HEK293 (cell line): ENCODE results near the gene CNTNAP5.

Experiments
- CTCF ChIA-PET: fragments of 350-600 bp; formaldehyde crosslinking; extraction: SDS; loops from one replicate; lab custom pipeline; 2021; ENCODE audit warnings: antibody characterized with exemption; lab: Yijun Ruan, JAX
- POLR2A ChIA-PET: fragments of 300-600 bp; formaldehyde crosslinking; extraction: SDS; loops from one replicate; lab custom pipeline; 2020; ENCODE audit warnings: antibody characterized with exemption, inconsistent platforms; lab: Yijun Ruan, JAX
- H3K27ac ChIP-seq: fragments of 200-500 bp; sonication (Bioruptor generic); 2 replicates; pipeline ENCODE4 v1.5.1; 2014; ENCODE audit warnings: low read depth, low read length, control low read depth, inconsistent platforms; ENCODE audit errors: extremely low read depth
- H3K36me3 ChIP-seq, 2 experiments: fragments of 200-500 bp in 1 of 2; sonication (Bioruptor generic) in 1 of 2; 1 replicate in 1 of 2; 2 replicates in 1 of 2; pipeline ENCODE4 v1.5.1; 2014 to 2017; ENCODE audit warnings: inconsistent platforms in 2 of 2, low read length in 2 of 2; ENCODE audit not compliant: control insufficient read depth in 2 of 2, insufficient read depth in 1 of 2
- H3K4me1 ChIP-seq: fragments of 200-500 bp; sonication (Bioruptor generic); 2 replicates; pipeline ENCODE4 v1.5.1; 2014; ENCODE audit warnings: mild to moderate bottlenecking, low read length, inconsistent platforms; ENCODE audit not compliant: control insufficient read depth, insufficient read depth
- H3K4me3 ChIP-seq: 2 replicates; pipeline ENCODE4 v1.5.1; 2011; ENCODE audit warnings: low read depth, mild to moderate bottlenecking, control low read depth, low read length, moderate library complexity
- H3K9me3 ChIP-seq: fragments of 200-500 bp; sonication (Bioruptor generic); 2 replicates; pipeline ENCODE4 v1.5.1; 2014; ENCODE audit warnings: low read depth, low read length, inconsistent platforms; ENCODE audit not compliant: control insufficient read depth, insufficient read depth
- EGR2 ChIP-seq: fragments of 450-650 bp; formaldehyde crosslinking; IDR thresholded peaks from 2 replicates; pipeline ENCODE4 v1.5.1; 2016; ENCODE audit warnings: low read depth, missing biosample characterization, missing genetic modification characterization
- OSR2 ChIP-seq: fragments of 450-650 bp; formaldehyde crosslinking; IDR thresholded peaks from 2 replicates; pipeline ENCODE4 v1.5.1; 2016; ENCODE audit warnings: missing biosample characterization, missing genetic modification characterization
- PRDM1 ChIP-seq: fragments of 450-650 bp; formaldehyde crosslinking; IDR thresholded peaks from 2 replicates; pipeline ENCODE4; 2016; ENCODE audit warnings: missing biosample characterization, missing genetic modification characterization
- ZIC2 ChIP-seq: fragments of 450-650 bp; formaldehyde crosslinking; IDR thresholded peaks from 2 replicates; pipeline ENCODE4 v1.5.1; 2016; ENCODE audit warnings: missing biosample characterization, missing genetic modification characterization
- ZNF23 ChIP-seq: fragments of 450-650 bp; formaldehyde crosslinking; IDR thresholded peaks from 2 replicates; pipeline ENCODE4 v1.5.1; 2016; ENCODE audit warnings: missing biosample characterization, missing genetic modification characterization, borderline replicate concordance
- ZNF292 ChIP-seq: fragments of 450-650 bp; formaldehyde crosslinking; IDR thresholded peaks from 2 replicates; pipeline ENCODE4 v1.5.1; 2016; ENCODE audit warnings: low read depth, missing biosample characterization, missing genetic modification characterization, borderline replicate concordance
- ZNF354C ChIP-seq: fragments of 450-650 bp; formaldehyde crosslinking; IDR thresholded peaks from 2 replicates; pipeline ENCODE4 v1.5.1; 2016; ENCODE audit warnings: missing biosample characterization, missing genetic modification characterization, low read depth, borderline replicate concordance
- ZNF404 ChIP-seq: fragments of 450-650 bp; formaldehyde crosslinking; IDR thresholded peaks from 2 replicates; pipeline ENCODE4 v1.5.1; 2017; ENCODE audit warnings: missing biosample characterization, missing genetic modification characterization
- ZNF549 ChIP-seq: fragments of 450-650 bp; IDR thresholded peaks from 2 replicates; pipeline ENCODE4 v1.5.1; 2018; ENCODE audit warnings: missing biosample characterization, missing genetic modification characterization, mild to moderate bottlenecking, inconsistent platforms, moderate library complexity
- ZNF777 ChIP-seq: fragments of 450-650 bp; formaldehyde crosslinking; IDR thresholded peaks from 2 replicates; pipeline ENCODE4 v1.5.1; 2017; ENCODE audit warnings: missing biosample characterization, missing genetic modification characterization, borderline replicate concordance
- ZNF785 ChIP-seq: fragments of 450-650 bp; formaldehyde crosslinking; IDR thresholded peaks from 2 replicates; pipeline ENCODE4 v1.5.1; 2016; ENCODE audit warnings: missing biosample characterization, missing genetic modification characterization
- ZSCAN23 ChIP-seq: fragments of 450-650 bp; formaldehyde crosslinking; IDR thresholded peaks from 2 replicates; pipeline ENCODE4 v1.5.1; 2016; ENCODE audit warnings: missing biosample characterization, missing genetic modification characterization
- ZXDB ChIP-seq: fragments of 450-650 bp; formaldehyde crosslinking; IDR thresholded peaks from 2 replicates; pipeline ENCODE4 v1.5.1; 2016; ENCODE audit warnings: missing biosample characterization, missing genetic modification characterization
- TF ChIP-seq, protein P1 (sequence below): fragments of 450-650 bp; formaldehyde crosslinking; IDR thresholded peaks from 2 replicates; pipeline ENCODE4 v1.5.1; 2016; ENCODE audit warnings: missing biosample characterization, missing genetic modification characterization, borderline replicate concordance
- TF ChIP-seq, protein P2 (sequence below): fragments of 450-650 bp; formaldehyde crosslinking; IDR thresholded peaks from 2 replicates; pipeline ENCODE4 v1.5.1; 2016; ENCODE audit warnings: missing biosample characterization, missing genetic modification characterization
- TF ChIP-seq, protein P3 (sequence below): fragments of 450-650 bp; formaldehyde crosslinking; IDR thresholded peaks from 2 replicates; pipeline ENCODE4 v1.5.1; 2016; ENCODE audit warnings: missing biosample characterization, missing genetic modification characterization
- TF ChIP-seq, protein P4 (sequence below): fragments of 450-650 bp; formaldehyde crosslinking; IDR thresholded peaks from 2 replicates; pipeline ENCODE4 v1.5.1; 2017; ENCODE audit warnings: missing biosample characterization, missing genetic modification characterization
- TF ChIP-seq, protein P5 (sequence below): fragments of 450-650 bp; formaldehyde crosslinking; IDR thresholded peaks from 2 replicates; pipeline ENCODE4 v1.5.1; 2016; ENCODE audit warnings: missing biosample characterization, missing genetic modification characterization

The CNTNAP5 gene

DNA sequence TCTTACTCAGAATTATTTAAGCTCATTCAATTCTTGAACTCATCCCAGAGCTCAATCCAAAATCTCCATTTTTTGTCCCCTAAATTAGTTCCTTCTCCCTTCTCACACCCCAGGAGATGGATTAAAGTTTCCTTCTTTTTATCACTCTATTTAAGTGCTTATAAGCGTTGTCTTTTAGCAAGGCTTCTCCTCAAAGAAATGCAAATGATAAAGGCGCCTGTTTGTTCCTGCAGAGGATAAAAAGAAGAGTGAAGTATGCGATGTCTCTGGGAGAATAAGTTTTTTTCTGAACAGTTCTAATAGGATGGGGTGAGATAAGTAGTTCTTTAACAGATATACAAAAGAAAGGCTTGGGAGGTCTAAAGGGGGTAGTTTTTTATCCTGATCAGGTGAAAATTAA is 303.3 kb downstream of the CNTNAP5 start:
- CTCF ChIA-PET = no interaction called here
- H3K4me1 ChIP-seq = no peaks in the 10 kb centered on the region
- H3K27ac ChIP-seq = no peak overlapping the region
- no peaks in the 10 kb centered on the region for H3K36me3 ChIP-seq
- POLR2A ChIA-PET = no interaction called here
- H3K4me3 ChIP-seq = no peak overlapping the region
- H3K9me3 ChIP-seq = no peaks in the 10 kb centered on the region
- TF ChIP-seq ZNF354C (tag by site-specific recombination) (no peak), ZXDB (tag by site-specific recombination) (no peak), EGR2 (tag by site-specific recombination) (no peak), ZNF404 (tag by site-specific recombination) (no peak), OSR2 (tag by site-specific recombination) (no peak), ZNF292 (tag by site-specific recombination) (no peak), ZNF23 (tag by site-specific recombination) (no peak), ZNF785 (tag by site-specific recombination) (no peak), ZIC2 (tag by site-specific recombination) (no peak), ZNF549 (tag by site-specific recombination) (no peak), ZSCAN23 (tag by site-specific recombination) (no peak), PRDM1 (tag by site-specific recombination) (no peak), ZNF777 (tag by site-specific recombination) (no peak)
- TF ChIP-seq, protein P1, sequence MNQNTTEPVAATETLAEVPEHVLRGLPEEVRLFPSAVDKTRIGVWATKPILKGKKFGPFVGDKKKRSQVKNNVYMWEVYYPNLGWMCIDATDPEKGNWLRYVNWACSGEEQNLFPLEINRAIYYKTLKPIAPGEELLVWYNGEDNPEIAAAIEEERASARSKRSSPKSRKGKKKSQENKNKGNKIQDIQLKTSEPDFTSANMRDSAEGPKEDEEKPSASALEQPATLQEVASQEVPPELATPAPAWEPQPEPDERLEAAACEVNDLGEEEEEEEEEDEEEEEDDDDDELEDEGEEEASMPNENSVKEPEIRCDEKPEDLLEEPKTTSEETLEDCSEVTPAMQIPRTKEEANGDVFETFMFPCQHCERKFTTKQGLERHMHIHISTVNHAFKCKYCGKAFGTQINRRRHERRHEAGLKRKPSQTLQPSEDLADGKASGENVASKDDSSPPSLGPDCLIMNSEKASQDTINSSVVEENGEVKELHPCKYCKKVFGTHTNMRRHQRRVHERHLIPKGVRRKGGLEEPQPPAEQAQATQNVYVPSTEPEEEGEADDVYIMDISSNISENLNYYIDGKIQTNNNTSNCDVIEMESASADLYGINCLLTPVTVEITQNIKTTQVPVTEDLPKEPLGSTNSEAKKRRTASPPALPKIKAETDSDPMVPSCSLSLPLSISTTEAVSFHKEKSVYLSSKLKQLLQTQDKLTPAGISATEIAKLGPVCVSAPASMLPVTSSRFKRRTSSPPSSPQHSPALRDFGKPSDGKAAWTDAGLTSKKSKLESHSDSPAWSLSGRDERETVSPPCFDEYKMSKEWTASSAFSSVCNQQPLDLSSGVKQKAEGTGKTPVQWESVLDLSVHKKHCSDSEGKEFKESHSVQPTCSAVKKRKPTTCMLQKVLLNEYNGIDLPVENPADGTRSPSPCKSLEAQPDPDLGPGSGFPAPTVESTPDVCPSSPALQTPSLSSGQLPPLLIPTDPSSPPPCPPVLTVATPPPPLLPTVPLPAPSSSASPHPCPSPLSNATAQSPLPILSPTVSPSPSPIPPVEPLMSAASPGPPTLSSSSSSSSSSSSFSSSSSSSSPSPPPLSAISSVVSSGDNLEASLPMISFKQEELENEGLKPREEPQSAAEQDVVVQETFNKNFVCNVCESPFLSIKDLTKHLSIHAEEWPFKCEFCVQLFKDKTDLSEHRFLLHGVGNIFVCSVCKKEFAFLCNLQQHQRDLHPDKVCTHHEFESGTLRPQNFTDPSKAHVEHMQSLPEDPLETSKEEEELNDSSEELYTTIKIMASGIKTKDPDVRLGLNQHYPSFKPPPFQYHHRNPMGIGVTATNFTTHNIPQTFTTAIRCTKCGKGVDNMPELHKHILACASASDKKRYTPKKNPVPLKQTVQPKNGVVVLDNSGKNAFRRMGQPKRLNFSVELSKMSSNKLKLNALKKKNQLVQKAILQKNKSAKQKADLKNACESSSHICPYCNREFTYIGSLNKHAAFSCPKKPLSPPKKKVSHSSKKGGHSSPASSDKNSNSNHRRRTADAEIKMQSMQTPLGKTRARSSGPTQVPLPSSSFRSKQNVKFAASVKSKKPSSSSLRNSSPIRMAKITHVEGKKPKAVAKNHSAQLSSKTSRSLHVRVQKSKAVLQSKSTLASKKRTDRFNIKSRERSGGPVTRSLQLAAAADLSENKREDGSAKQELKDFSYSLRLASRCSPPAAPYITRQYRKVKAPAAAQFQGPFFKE = no peak
- TF ChIP-seq, protein P2, sequence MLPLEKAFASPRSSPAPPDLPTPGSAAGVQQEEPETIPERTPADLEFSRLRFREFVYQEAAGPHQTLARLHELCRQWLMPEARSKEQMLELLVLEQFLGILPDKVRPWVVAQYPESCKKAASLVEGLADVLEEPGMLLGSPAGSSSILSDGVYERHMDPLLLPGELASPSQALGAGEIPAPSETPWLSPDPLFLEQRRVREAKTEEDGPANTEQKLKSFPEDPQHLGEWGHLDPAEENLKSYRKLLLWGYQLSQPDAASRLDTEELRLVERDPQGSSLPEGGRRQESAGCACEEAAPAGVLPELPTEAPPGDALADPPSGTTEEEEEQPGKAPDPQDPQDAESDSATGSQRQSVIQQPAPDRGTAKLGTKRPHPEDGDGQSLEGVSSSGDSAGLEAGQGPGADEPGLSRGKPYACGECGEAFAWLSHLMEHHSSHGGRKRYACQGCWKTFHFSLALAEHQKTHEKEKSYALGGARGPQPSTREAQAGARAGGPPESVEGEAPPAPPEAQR (tag by site-specific recombination) = no peak
- TF ChIP-seq, protein P3, sequence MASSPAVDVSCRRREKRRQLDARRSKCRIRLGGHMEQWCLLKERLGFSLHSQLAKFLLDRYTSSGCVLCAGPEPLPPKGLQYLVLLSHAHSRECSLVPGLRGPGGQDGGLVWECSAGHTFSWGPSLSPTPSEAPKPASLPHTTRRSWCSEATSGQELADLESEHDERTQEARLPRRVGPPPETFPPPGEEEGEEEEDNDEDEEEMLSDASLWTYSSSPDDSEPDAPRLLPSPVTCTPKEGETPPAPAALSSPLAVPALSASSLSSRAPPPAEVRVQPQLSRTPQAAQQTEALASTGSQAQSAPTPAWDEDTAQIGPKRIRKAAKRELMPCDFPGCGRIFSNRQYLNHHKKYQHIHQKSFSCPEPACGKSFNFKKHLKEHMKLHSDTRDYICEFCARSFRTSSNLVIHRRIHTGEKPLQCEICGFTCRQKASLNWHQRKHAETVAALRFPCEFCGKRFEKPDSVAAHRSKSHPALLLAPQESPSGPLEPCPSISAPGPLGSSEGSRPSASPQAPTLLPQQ = no peak
- TF ChIP-seq, protein P4, sequence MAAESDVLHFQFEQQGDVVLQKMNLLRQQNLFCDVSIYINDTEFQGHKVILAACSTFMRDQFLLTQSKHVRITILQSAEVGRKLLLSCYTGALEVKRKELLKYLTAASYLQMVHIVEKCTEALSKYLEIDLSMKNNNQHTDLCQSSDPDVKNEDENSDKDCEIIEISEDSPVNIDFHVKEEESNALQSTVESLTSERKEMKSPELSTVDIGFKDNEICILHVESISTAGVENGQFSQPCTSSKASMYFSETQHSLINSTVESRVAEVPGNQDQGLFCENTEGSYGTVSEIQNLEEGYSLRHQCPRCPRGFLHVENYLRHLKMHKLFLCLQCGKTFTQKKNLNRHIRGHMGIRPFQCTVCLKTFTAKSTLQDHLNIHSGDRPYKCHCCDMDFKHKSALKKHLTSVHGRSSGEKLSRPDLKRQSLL = no peak
- TF ChIP-seq, protein P5, sequence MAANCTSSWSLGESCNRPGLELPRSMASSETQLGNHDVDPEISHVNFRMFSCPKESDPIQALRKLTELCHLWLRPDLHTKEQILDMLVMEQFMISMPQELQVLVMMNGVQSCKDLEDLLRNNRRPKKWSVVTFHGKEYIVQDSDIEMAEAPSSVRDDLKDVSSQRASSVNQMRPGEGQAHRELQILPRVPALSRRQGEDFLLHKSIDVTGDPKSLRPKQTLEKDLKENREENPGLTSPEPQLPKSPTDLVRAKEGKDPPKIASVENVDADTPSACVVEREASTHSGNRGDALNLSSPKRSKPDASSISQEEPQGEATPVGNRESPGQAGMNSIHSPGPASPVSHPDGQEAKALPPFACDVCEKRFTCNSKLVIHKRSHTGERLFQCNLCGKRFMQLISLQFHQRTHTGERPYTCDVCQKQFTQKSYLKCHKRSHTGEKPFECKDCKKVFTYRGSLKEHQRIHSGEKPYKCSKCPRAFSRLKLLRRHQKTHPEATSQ (tag by site-specific recombination) = no peak
